IPS-18c (cell line): ENCODE results near the gene TBC1D2.
"Not testable (repeated sequence)": the region's sequence is repeated elsewhere in the genome, so short reads cannot be mapped to it uniquely, and the experiment has no call there.

Source experiments
- H3K4me3 ChIP-seq: 2 replicates; pipeline ENCODE4 v1.7.0; 2013; ENCODE audit warnings: low read depth, mild to moderate bottlenecking, low read length, moderate library complexity; ENCODE audit not compliant: insufficient read depth
- H3K9me3 ChIP-seq: one replicate; pipeline ENCODE4 v1.6.1; 2013; ENCODE audit warnings: mild to moderate bottlenecking, low read length, moderate library complexity; ENCODE audit not compliant: control insufficient read depth, insufficient read depth

The TBC1D2 gene

GRCh38 chr9:98189412-98189811, 66.0 kb downstream of the TBC1D2 start:
- H3K4me3 ChIP-seq, result no peak overlapping the region
- no peaks in the 10 kb centered on the region for H3K9me3 ChIP-seq

- Histone ChIP-seq H3K9me3 (no peaks in the 10 kb centered on the region), H3K4me3 (no peak overlapping the region)
Observed at GRCh38 chr9:98187926-98188325, 67.5 kb downstream of the TBC1D2 start.

GRCh38 chr9:98186236-98186635, 69.2 kb downstream of the TBC1D2 start:
- H3K9me3 ChIP-seq, result no peaks in the 10 kb centered on the region
- no peak overlapping the region for H3K4me3 ChIP-seq

- H3K4me3 ChIP-seq, result no peak overlapping the region
- H3K9me3 ChIP-seq, result no peaks in the 10 kb centered on the region
Observed at GRCh38 chr9:98185611-98186171, 69.8 kb downstream of the TBC1D2 start.

- no peak overlapping the region for H3K4me3 ChIP-seq
- H3K9me3 ChIP-seq, result no peaks in the 10 kb centered on the region
Observed at GRCh38 chr9:98185021-98185567, 70.4 kb downstream of the TBC1D2 start.

GRCh38 chr9:98184326-98184725, 71.1 kb downstream of the TBC1D2 start:
- no peaks in the 10 kb centered on the region for H3K9me3 ChIP-seq
- H3K4me3 ChIP-seq, result no peak overlapping the region

GRCh38 chr9:98182889-98183599, 72.4 kb downstream of the TBC1D2 start:
- H3K4me3 ChIP-seq, result no peak overlapping the region
- H3K9me3 ChIP-seq, result no peaks in the 10 kb centered on the region

- Histone ChIP-seq H3K4me3 (no peak overlapping the region), H3K9me3 (no peaks in the 10 kb centered on the region)
Observed at GRCh38 chr9:98182069-98182820, 73.2 kb downstream of the TBC1D2 start.

- Histone ChIP-seq H3K4me3 (no peak overlapping the region), H3K9me3 (no peaks in the 10 kb centered on the region)
Observed at GRCh38 chr9:98181746-98182068, 73.7 kb downstream of the TBC1D2 start.

GRCh38 chr9:98180996-98181395, 74.5 kb downstream of the TBC1D2 start:
- Histone ChIP-seq H3K4me3 (no peak overlapping the region), H3K9me3 (no peaks in the 10 kb centered on the region)

GRCh38 chr9:98178874-98179850, 76.3 kb downstream of the TBC1D2 start:
- H3K9me3 ChIP-seq, result no peaks in the 10 kb centered on the region

GRCh38 chr9:98176391-98177259, 78.8 kb downstream of the TBC1D2 start:
- no peaks in the 10 kb centered on the region for H3K9me3 ChIP-seq
- no peak overlapping the region for H3K4me3 ChIP-seq

More at GRCh38 chr9:98178874-98179850, 76.3 kb downstream of the TBC1D2 start:
- H3K4me3 ChIP-seq, result no peak overlapping the region

GRCh38 chr9:98175762-98176161, 79.7 kb downstream of the TBC1D2 start:
- no peaks in the 10 kb centered on the region for H3K9me3 ChIP-seq

GRCh38 chr9:98175028-98175569, 80.3 kb downstream of the TBC1D2 start:
- Histone ChIP-seq H3K4me3 (no peak overlapping the region), H3K9me3 (no peaks in the 10 kb centered on the region)

More at GRCh38 chr9:98175762-98176161, 79.7 kb downstream of the TBC1D2 start:
- no peak overlapping the region for H3K4me3 ChIP-seq

GRCh38 chr9:98174502-98174918, 80.9 kb downstream of the TBC1D2 start:
- not testable (repeated sequence) for H3K4me3 ChIP-seq, H3K9me3 ChIP-seq

- Histone ChIP-seq H3K4me3 (no peak overlapping the region), H3K9me3 (no peaks in the 10 kb centered on the region)
Observed at GRCh38 chr9:98173181-98173580, 82.3 kb downstream of the TBC1D2 start.
